MV-4-11 (cell line): ENCODE data around the gene NOS1AP.
"Not testable (repeated sequence)": the region's sequence is repeated elsewhere in the genome, so short reads cannot be mapped to it uniquely, and the experiment has no call there.

Experiments
- DNase-seq: peaks from one replicate; lab custom pipeline; 2025; lab: John Stamatoyannopoulos, UW

NOS1AP gene

DNA sequence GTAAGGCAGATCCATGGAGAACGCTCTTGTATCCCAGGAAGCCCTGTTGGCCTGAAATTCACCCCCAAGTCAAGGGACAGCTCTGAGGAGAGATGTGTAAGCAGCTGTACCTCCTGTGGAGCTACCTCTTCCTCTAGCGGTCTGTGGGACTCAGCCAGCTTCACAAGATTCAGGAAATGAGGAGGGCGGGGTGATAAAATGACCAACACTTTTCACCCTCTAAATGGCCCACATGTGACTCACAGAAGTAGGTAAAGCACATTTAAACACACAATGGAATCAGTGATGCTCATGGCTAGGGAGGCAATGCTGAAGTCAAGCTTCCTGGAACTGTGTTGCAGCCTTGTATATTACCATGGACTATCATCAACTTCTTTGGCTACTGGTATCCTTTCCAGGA is 342.5 kb downstream of the NOS1AP start, which contains the start of gene SH2D1B:
TSS of gene SH2D1B (minus strand) at position 135 of the 400 bp plus-strand sequence. CDS start at position 15, 120 bp downstream.
- DNase-seq = no peak

DNA sequence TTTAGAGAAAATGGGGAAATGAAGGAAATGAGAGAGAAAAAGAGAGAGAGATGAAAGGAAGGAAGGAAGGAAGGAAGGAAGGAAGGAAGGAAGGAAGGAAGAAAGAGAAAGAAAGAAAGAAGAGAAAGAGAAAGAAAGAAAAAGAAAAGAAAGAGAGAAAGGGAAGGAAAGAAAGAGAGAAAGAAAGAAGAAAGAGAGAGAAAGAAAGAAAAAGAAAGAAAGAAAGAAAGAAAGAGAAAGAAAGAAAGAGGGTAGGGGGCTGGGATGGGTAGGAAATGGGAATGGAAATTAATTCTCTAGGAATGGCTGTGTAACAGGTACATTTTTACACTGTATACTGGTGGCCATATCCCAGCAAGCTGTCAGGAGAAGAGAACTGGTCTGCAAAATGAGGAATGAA is 346.7 kb downstream of the NOS1AP start:
- no peak for DNase-seq

DNA sequence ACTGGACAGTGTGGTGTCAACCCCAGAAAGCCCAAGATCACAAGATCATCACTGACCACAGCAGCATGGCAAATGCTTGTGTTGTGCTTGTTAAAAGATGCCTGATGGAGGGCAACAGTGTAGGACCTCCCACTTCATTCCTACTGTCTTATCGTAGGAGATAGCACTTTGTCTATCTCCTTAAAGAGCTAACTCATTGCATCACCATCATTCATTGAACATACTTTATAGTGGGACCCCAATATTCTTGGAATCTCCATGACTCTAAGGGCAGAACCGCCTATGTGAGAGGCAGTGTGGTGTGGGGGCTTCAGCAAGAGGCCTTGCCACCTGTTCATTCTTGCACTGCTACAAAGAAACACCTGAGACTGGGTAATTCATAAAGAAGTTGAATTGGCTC is 347.4 kb downstream of the NOS1AP start:
- no peak for DNase-seq

- DNase-seq = no peak
These were observed 348.2 kb downstream of the NOS1AP start for GRCh38 chr1:162417650-162418049.

DNA sequence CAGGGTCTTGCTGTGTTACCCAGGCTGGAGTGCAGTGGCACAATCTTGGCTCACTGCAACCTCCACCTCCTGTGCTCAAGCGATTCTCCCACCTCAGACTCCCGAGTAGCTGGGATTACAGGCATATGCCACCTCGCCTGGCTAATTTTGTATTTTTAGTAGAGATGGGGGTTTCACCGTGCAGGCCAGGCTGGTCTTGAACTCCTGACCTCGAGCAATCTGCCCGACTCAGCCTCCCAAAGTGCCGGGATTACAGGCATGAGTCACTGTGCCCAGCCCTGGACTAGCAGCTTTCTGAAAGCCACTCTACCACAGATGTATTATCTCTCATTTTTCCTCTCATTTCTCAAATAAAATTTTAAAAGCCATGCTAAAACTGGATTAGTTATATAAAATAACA is 349.1 kb downstream of the NOS1AP start:
- DNase-seq = peak; percentile 16

DNA sequence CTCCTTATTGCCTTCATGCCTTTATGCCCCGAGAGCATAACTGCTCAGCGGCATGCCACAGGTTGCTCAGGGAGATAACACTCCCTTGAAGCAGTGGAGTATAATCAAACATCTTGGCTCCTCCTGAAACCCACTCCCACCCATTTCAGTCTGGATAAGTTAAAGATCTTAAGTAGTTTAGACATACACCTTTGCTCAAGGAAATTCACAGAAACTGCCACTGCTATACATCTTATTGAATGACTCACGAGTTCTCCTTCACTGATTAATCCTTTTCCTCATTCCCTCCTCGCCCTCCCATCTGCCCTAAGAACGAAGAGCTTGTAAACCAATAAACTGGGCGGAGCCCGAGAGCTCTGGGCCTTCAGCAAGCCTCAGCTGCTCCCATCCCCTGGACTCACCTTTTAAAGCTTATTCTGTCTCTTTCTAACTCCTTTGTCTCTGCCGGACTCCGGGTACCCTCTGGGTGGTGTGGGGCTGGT is 350.0 kb downstream of the NOS1AP start:
- not testable (repeated sequence) for DNase-seq
